Natural killer cell (primary cell): Measurements from ENCODE around the gene ARHGEF35. TPM values are rescaled to one million over a fixed set of nuclear protein-coding genes. Genes with fewer than 3 reads are reported as not detected.

Experiments
- ATAC-seq, 3 donors: fragments of 150-1000 bp in 2 of 3; fragments of 200-7000 bp in 1 of 3; cut with Tn5 transposase; 1 replicate in 1 of 3; 2 replicates in 2 of 3; pipeline ENCODE4 v1.10.0; 2021; ENCODE audit warnings: mild to moderate bottlenecking in 2 of 3, moderate library complexity in 2 of 3
- DNase-seq, 2 donors: peaks; one replicate each; pipeline versions ENCODE4 v3.0.0 to v3.0.0-alpha.2; 2013 to 2021; ENCODE audit warnings: mixed read lengths in 1 of 2
- H3K27ac ChIP-seq: one replicate; pipeline ENCODE4 v1.5.1; 2013; ENCODE audit warnings: mild to moderate bottlenecking, low read length
- H3K27me3 ChIP-seq: one replicate; pipeline ENCODE4 v1.6.1; 2013; ENCODE audit warnings: low read length; ENCODE audit not compliant: control insufficient read depth, insufficient read depth
- H3K36me3 ChIP-seq: one replicate; pipeline ENCODE4 v1.6.1; 2013; ENCODE audit warnings: low read length; ENCODE audit not compliant: control insufficient read depth, insufficient read depth
- H3K4me1 ChIP-seq: one replicate; pipeline ENCODE4 v1.6.1; 2013; ENCODE audit warnings: low read length; ENCODE audit not compliant: control insufficient read depth, insufficient read depth
- H3K4me3 ChIP-seq: one replicate; pipeline ENCODE4 v1.5.1; 2013; ENCODE audit warnings: low read length
- H3K9me3 ChIP-seq: one replicate; pipeline ENCODE4 v1.6.1; 2013; ENCODE audit warnings: low read length; ENCODE audit not compliant: control insufficient read depth, insufficient read depth
- H3K27ac Mint-ChIP-seq, 2 donors: one replicate each; pipeline ENCODE4 v1.8.0; 2022; ENCODE audit warnings: mild to moderate bottlenecking in 2 of 2, mixed read lengths in 2 of 2, moderate library complexity in 1 of 2
- H3K27me3 Mint-ChIP-seq, 2 donors: one replicate each; pipeline ENCODE4 v1.8.0; 2022; ENCODE audit warnings: low read depth in 2 of 2, mixed read lengths in 2 of 2
- H3K36me3 Mint-ChIP-seq: one replicate; pipeline ENCODE4 v1.8.0; 2022; ENCODE audit warnings: mixed read lengths
- H3K4me1 Mint-ChIP-seq, 2 donors: one replicate each; pipeline ENCODE4 v1.8.0; 2022; ENCODE audit warnings: mixed read lengths in 2 of 2
- H3K4me3 Mint-ChIP-seq: one replicate; pipeline ENCODE4 v1.8.0; 2022; ENCODE audit warnings: mild to moderate bottlenecking, moderate library complexity, mixed read lengths
- H3K9me3 Mint-ChIP-seq, 2 donors: one replicate each; pipeline ENCODE4 v1.8.0; 2022; ENCODE audit warnings: mixed read lengths in 2 of 2
- WGBS: methylation state at CpG from one replicate; pipeline ENCODE4 v1.1.7; 2013; ENCODE audit warnings: missing lambda C conversion rate; ENCODE audit not compliant: insufficient coverage; 5-methylcytosine and 5-hydroxymethylcytosine counted together
- intact Hi-C: fragments of 100-400 bp; cut with micrococcal nuclease; formaldehyde crosslinking; loops from one replicate; pipeline ENCODE4 v1.14.2; 2022
- total RNA-seq, 4 donors: library from RNA; stranded (reverse); fragments of 120-200 nt in 1 of 4; gene quantifications; one replicate each; pipeline versions ENCODE4 v1.2.3 to v1.2.4, GENCODE V29; 2013 to 2022
- TF ChIP-seq, protein P1 (sequence below): fragments of 200-600 bp; IDR thresholded peaks from one replicate; pipeline ENCODE4 v1.8.0; 2022; ENCODE audit warnings: antibody characterized with exemption

ARHGEF35 gene
- total RNA-seq, 3 donors from 2014 or later (not counting 1 experiment from before 2014, with no cell fraction given): 0.50 to 2.4 (median 1.2) TPM

DNA sequence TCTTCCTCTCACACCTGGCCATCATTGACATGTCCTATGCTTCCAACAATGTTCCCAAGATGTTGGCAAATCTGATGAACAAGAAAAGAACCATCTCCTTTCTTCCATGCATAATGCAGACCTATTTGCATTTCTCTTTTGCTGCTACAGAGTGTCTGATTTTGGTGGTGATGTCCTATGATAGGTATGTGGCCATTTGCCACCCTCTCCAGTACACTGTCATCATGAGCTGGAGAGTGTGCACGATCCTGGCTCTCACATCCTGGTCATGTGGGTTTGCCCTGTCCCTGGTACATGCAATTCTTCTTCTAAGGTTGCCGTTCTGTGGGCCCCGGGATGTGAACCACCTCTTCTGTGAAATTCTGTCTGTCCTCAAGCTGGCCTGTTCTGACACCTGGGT, 53.4 kb downstream of the ARHGEF35 start:
- Histone ChIP-seq H3K36me3 (no peaks in the 10 kb centered on the region), H3K4me1 (no peaks in the 10 kb centered on the region), H3K27me3 (no peaks in the 10 kb centered on the region), H3K4me3 (no peak overlapping the region), H3K9me3 (peaks cover 5% of the 10 kb centered on the region), H3K27ac (no peak overlapping the region)
- no peak for DNase-seq
- H3K4me3 Mint-ChIP-seq: no peak overlapping the region
- intact Hi-C loops: no loop called here
- peaks cover 0 to 2% of the 10 kb centered on the region in 2 donors for H3K9me3 Mint-ChIP-seq
- H3K27me3 Mint-ChIP-seq: peaks cover 0 to 8% of the 10 kb centered on the region in 2 donors
- no peak for ATAC-seq
- H3K36me3 Mint-ChIP-seq: no peaks in the 10 kb centered on the region
- 82% methylated on average over 3 of the region's 3 CpGs for WGBS
- no peak overlapping the region for H3K27ac Mint-ChIP-seq
- H3K4me1 Mint-ChIP-seq: no peaks in the 10 kb centered on the region
- TF ChIP-seq, protein P1, sequence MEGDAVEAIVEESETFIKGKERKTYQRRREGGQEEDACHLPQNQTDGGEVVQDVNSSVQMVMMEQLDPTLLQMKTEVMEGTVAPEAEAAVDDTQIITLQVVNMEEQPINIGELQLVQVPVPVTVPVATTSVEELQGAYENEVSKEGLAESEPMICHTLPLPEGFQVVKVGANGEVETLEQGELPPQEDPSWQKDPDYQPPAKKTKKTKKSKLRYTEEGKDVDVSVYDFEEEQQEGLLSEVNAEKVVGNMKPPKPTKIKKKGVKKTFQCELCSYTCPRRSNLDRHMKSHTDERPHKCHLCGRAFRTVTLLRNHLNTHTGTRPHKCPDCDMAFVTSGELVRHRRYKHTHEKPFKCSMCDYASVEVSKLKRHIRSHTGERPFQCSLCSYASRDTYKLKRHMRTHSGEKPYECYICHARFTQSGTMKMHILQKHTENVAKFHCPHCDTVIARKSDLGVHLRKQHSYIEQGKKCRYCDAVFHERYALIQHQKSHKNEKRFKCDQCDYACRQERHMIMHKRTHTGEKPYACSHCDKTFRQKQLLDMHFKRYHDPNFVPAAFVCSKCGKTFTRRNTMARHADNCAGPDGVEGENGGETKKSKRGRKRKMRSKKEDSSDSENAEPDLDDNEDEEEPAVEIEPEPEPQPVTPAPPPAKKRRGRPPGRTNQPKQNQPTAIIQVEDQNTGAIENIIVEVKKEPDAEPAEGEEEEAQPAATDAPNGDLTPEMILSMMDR: no peak

DNA sequence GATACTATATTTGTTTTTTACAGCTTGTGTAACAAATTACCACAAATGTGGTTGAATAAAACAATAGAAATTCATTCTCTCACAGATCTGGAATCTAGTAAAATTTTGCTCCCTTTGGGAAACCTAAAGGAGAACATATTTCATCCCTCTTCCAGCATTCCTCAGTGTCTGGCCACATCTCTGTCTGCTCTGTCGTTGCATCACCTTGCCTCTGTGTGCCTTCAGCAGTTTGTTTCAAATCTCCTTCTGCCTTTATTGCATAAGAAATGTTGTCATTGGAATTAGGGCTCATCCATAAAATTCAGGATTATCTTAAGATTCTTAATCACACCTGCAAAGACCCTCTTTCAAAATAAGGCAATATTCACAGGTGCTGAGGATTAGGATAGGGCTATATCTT, 58.1 kb downstream of the ARHGEF35 start:
- intact Hi-C loops: no loop called here
- ATAC-seq (no peak), DNase-seq (no peak)
- WGBS: 67% methylated on average over 1 of the region's 1 CpG
- Histone ChIP-seq H3K36me3 (no peaks in the 10 kb centered on the region), H3K4me3 (no peak overlapping the region), H3K27me3 (no peaks in the 10 kb centered on the region), H3K4me1 (no peaks in the 10 kb centered on the region), H3K27ac (no peak overlapping the region), H3K9me3 (no peaks in the 10 kb centered on the region)
- Mint-ChIP-seq H3K27me3 (peaks cover 0 to 6% of the 10 kb centered on the region in 2 donors), H3K4me3 (no peak overlapping the region), H3K36me3 (no peaks in the 10 kb centered on the region), H3K27ac (no peak overlapping the region), H3K4me1 (no peaks in the 10 kb centered on the region), H3K9me3 (no peaks in the 10 kb centered on the region)
- TF ChIP-seq, protein P1: no peak

Other genes starting within 250 kb of the ARHGEF35 start
- not detected for gene OR2F1, start 241.0 kb downstream of the ARHGEF35 start, total RNA-seq
- gene OR6B1, start 195.5 kb downstream of the ARHGEF35 start, total RNA-seq: not detected
- not detected for gene OR2A5, start 146.9 kb downstream of the ARHGEF35 start, total RNA-seq
- not detected for gene OR2A25, start 126.0 kb downstream of the ARHGEF35 start, total RNA-seq
- gene OR2A12, start 109.6 kb downstream of the ARHGEF35 start, total RNA-seq: not detected
- not detected for gene OR2A2, start 86.2 kb downstream of the ARHGEF35 start, total RNA-seq
- gene OR2A14, start 72.7 kb downstream of the ARHGEF35 start, total RNA-seq: not detected
- gene CTAGE4, start 12.4 kb downstream of the ARHGEF35 start, total RNA-seq: under 1 TPM in 2 of 3 donors, not detected in 1; 0.33 to 0.40 TPM
- not detected for gene OR2A42, start 43.8 kb upstream of the ARHGEF35 start, total RNA-seq
- gene OR2A7, start 69.0 kb upstream of the ARHGEF35 start, total RNA-seq: 1 to 10 TPM in 1 of 3 donors, under 1 TPM in 1, not detected in 1; 0.73 to 1.4 TPM
- under 1 TPM in 2 of 3 donors, not detected in 1; 0.33 to 0.66 TPM for gene CTAGE8, start 73.5 kb upstream of the ARHGEF35 start, total RNA-seq
- gene OR2A1, start 116.6 kb upstream of the ARHGEF35 start, total RNA-seq: not detected
- 1 to 10 TPM; 1.2 to 2.1 (median 1.8) TPM for gene ARHGEF5, start 159.6 kb upstream of the ARHGEF35 start, total RNA-seq
- not detected for gene NOBOX, start 207.9 kb upstream of the ARHGEF35 start, total RNA-seq